A673 (cell line): ENCODE measurements around the gene ACVR1B. TPM values are rescaled to one million over a fixed set of nuclear protein-coding genes. Genes with fewer than 3 reads are reported as not detected.

Source experiments
- BruUV-seq: library from RNA; stranded (reverse); fragments of 400-500 nt; replicated peaks from 2 replicates; lab custom pipeline; 2021; lab: Mats Ljungman, UMichigan
- CTCF ChIA-PET: fragments of 300-600 bp; sonication (Branson Sonifier 250); formaldehyde crosslinking; loops from one replicate; lab custom pipeline; 2022; ENCODE audit warnings: antibody characterized with exemption; lab: Charles Lee
- POLR2A ChIA-PET: fragments of 300-600 bp; sonication (Branson Sonifier 250); formaldehyde crosslinking; loops from one replicate; lab custom pipeline; 2022; ENCODE audit warnings: antibody characterized with exemption; ENCODE audit not compliant: low non-redundant PET; lab: Charles Lee
- DNase-seq: peaks from one replicate; pipeline ENCODE4 v3.0.0-alpha.2; 2015; ENCODE audit warnings: low spot score
- H3K27ac ChIP-seq: fragments of 200-600 bp; sonication (generic); 2 replicates; pipeline ENCODE4 v1.5.1; 2016; ENCODE audit warnings: mixed run types, low read depth, mild to moderate bottlenecking, mixed read lengths, antibody characterized with exemption, low read length; ENCODE audit not compliant: poor library complexity, severe bottlenecking
- H3K27me3 ChIP-seq: fragments of 200-600 bp; sonication (generic); replicated peaks from 2 replicates; pipeline ENCODE4 v1.6.1; 2017; ENCODE audit warnings: mixed run types, low read depth, mild to moderate bottlenecking, mixed read lengths, antibody characterized with exemption, low read length; ENCODE audit not compliant: insufficient read depth, poor library complexity
- H3K36me3 ChIP-seq: fragments of 200-600 bp; sonication (generic); 2 replicates; pipeline ENCODE4 v1.6.1; 2016; ENCODE audit warnings: mixed run types, mild to moderate bottlenecking, mixed read lengths, antibody characterized with exemption, low read length; ENCODE audit not compliant: insufficient read depth, poor library complexity, severe bottlenecking
- H3K4me1 ChIP-seq: fragments of 200-600 bp; sonication (generic); 2 replicates; pipeline ENCODE4 v1.6.1; 2017; ENCODE audit warnings: mixed run types, mild to moderate bottlenecking, mixed read lengths, antibody characterized with exemption, low read length; ENCODE audit not compliant: insufficient read depth, poor library complexity, severe bottlenecking
- H3K4me3 ChIP-seq: fragments of 200-600 bp; sonication (generic); 2 replicates; pipeline ENCODE4 v1.5.1; 2016; ENCODE audit warnings: low read depth, mixed run types, mild to moderate bottlenecking, mixed read lengths, low read length; ENCODE audit not compliant: poor library complexity, severe bottlenecking
- H3K9me3 ChIP-seq: fragments of 200-600 bp; sonication (generic); 2 replicates; pipeline ENCODE4 v1.6.1; 2016; ENCODE audit warnings: mixed run types, low read depth, mild to moderate bottlenecking, mixed read lengths, antibody characterized with exemption, low read length; ENCODE audit not compliant: poor library complexity, severe bottlenecking
- EZH2 ChIP-seq: fragments of 200-600 bp; sonication (generic); IDR thresholded peaks from 2 replicates; pipeline ENCODE4 v1.6.1; 2017; ENCODE audit warnings: borderline replicate concordance, low read depth, mild to moderate bottlenecking, mixed read lengths, antibody characterized with exemption, low read length; ENCODE audit not compliant: poor library complexity, severe bottlenecking
- intact Hi-C: fragments of 100-400 bp; cut with micrococcal nuclease; formaldehyde crosslinking; loops from one replicate; pipeline ENCODE4 v1.10.0; 2022; ENCODE audit not compliant: unreplicated experiment
- total RNA-seq: library from RNA; stranded (reverse); gene quantifications from 2 replicates; pipeline ENCODE4 v1.2.3, GENCODE V29; 2021
- TF ChIP-seq, protein P1 (sequence below): fragments of 300-800, 200-600 bp; sonication (generic); conservative IDR thresholded peaks from 2 replicates; pipeline ENCODE4 v1.5.1; 2017; ENCODE audit warnings: low read depth, mild to moderate bottlenecking, antibody characterized with exemption, low read length, moderate library complexity, mixed read lengths

Gene ACVR1B
- total RNA-seq, 1 experiment from 2014 or later = 27.4 TPM

GRCh38 chr12:52005218-52005902 is 53.9 kb downstream of the ACVR1B start:
- intact Hi-C loops = loop anchor here (1.0 to 5.0 kb wide), 2 partner anchors 18 to 117 kb away; no protein-coding TSS in a partner anchor
- Histone ChIP-seq H3K4me3 (no peak overlapping the region), H3K36me3 (no peaks in the 10 kb centered on the region), H3K27me3 (no peaks in the 10 kb centered on the region), H3K9me3 (no peaks in the 10 kb centered on the region), H3K4me1 (peaks cover 15% of the 10 kb centered on the region), H3K27ac (no peak overlapping the region)
- POLR2A ChIA-PET = no interaction called here
- CTCF ChIA-PET = interaction anchor here (0.6 to 2.6 kb wide), 4 partner anchors 12 to 46 kb away, joined by 3 to 26 read pairs (median 6); partner anchors contain the start of gene NR4A1
- no peak for DNase-seq
- TF ChIP-seq EZH2 = no peak
- TF ChIP-seq, protein P1, sequence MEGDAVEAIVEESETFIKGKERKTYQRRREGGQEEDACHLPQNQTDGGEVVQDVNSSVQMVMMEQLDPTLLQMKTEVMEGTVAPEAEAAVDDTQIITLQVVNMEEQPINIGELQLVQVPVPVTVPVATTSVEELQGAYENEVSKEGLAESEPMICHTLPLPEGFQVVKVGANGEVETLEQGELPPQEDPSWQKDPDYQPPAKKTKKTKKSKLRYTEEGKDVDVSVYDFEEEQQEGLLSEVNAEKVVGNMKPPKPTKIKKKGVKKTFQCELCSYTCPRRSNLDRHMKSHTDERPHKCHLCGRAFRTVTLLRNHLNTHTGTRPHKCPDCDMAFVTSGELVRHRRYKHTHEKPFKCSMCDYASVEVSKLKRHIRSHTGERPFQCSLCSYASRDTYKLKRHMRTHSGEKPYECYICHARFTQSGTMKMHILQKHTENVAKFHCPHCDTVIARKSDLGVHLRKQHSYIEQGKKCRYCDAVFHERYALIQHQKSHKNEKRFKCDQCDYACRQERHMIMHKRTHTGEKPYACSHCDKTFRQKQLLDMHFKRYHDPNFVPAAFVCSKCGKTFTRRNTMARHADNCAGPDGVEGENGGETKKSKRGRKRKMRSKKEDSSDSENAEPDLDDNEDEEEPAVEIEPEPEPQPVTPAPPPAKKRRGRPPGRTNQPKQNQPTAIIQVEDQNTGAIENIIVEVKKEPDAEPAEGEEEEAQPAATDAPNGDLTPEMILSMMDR = no peak
- BruUV-seq = no TSS peak

DNA sequence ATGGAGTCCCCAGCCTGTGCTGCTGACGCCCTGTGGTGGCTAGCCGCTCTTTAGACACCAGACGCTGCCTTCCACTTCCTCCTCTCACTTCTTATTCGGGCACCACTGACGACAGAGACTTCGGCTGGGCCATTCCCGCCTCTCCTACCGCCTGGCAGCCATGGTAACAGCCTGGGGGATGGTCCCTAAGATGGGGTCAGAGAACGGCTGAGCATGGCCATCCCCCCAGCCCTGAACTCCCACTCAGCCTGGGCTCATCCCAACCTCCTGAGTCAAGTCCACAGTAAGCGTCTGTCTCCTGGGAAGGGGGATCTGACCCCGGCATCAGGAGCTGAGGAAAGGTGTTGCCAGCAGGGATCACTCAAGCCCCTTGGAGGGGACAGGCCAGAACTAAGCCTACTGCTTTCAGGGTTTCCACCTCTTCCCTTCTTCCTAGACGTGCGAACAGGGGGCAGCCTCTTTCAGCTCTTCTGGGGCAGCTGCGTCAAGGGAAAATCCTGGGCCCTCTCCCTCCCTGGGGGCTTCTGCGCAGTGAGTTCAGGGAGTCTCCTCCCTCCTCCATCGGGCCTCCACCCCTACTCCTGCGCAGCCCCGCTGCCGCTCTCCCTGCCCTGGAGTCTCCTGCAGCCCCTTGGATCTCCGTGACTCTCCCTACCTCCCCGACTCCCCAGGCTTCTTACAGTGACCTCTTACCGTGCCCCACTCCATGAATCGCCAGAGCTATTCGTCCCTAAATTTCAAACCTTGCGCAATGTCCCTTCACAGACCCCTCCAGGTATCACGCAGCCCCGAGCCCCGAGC is 54.6 kb downstream of the ACVR1B start:
- Histone ChIP-seq H3K27me3 (no peaks in the 10 kb centered on the region), H3K4me3 (peak overlapping the region; percentile 80), H3K9me3 (no peaks in the 10 kb centered on the region), H3K4me1 (peaks cover 22% of the 10 kb centered on the region), H3K27ac (no peak overlapping the region), H3K36me3 (no peaks in the 10 kb centered on the region)
- BruUV-seq = no TSS peak
- no peak for DNase-seq
- CTCF ChIA-PET = interaction anchor here (1.2 to 2.0 kb wide), 4 partner anchors 13 to 116 kb away, joined by 3 to 11 read pairs (median 7); no protein-coding TSS in a partner anchor
- TF ChIP-seq, protein P1 = no peak
- no peak for TF ChIP-seq EZH2
- intact Hi-C loops = loop anchor here (1.0 to 5.0 kb wide), 2 partner anchors 17 to 116 kb away; no protein-coding TSS in a partner anchor
- POLR2A ChIA-PET = interaction anchor here (0.5 to 0.6 kb wide), 3 partner anchors 16 to 1956 kb away, joined by 4 to 7 read pairs (median 5); no protein-coding TSS in a partner anchor

DNA sequence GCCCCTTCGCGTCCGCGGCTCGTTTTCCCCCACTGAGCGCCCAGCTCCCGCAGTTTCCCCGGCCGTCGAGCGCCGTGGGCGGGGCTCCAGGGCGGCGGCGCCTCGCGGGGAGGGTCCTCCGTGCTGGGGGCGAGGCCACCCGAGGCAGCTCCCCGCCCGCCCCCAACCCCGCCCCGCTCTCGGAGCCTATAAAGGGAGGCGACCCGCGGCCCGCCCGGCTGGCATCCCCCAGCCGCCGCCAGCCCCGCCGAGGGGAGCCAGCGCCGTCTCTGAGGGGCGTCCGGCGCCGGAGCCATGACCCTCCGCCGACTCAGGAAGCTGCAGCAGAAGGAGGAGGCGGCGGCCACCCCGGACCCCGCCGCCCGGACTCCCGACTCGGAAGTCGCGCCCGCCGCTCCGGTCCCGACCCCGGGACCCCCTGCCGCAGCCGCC is 55.2 kb downstream of the ACVR1B start, which contains the start of gene TAMALIN:
Gene TAMALIN, plus strand, starts transcription at position 221 of the 432 bp plus-strand sequence. Its CDS starts 74 bp downstream, at position 295.
- no TSS peak for BruUV-seq
- intact Hi-C loops = loop anchor here (5.0 kb wide), 1 partner anchor 116 kb away; no protein-coding TSS in a partner anchor
- H3K27me3 ChIP-seq = no peaks in the 10 kb centered on the region
- ChIA-PET CTCF (interaction anchor here (1.2 to 2.0 kb wide), 4 partner anchors 14 to 115 kb away, joined by 3 to 11 read pairs (median 7); no protein-coding TSS in a partner anchor), POLR2A (interaction anchor here (0.5 to 0.6 kb wide), 4 partner anchors 16 to 1969 kb away, joined by 4 to 23 read pairs (median 6); no protein-coding TSS in a partner anchor)
- H3K36me3 ChIP-seq = no peaks in the 10 kb centered on the region
- H3K4me1 ChIP-seq = peaks cover 26% of the 10 kb centered on the region
- peak within 1 kb of the TSS; percentile 63 for H3K27ac ChIP-seq
- peak within 1 kb of the TSS; percentile 80 for H3K4me3 ChIP-seq
- H3K9me3 ChIP-seq = no peaks in the 10 kb centered on the region
- TF ChIP-seq EZH2 = no peak
- TF ChIP-seq, protein P1 = no peak
- peak; percentile 83 for DNase-seq
